BJ (cell line): ENCODE data around the gene VIL1. TPM values are rescaled to one million over a fixed set of nuclear protein-coding genes. Genes with fewer than 3 reads are reported as not detected.
A peak's percentile ranks its signal among the peaks of the same experiment; 100 is the strongest.

ENCODE experiments used
- CTCF ChIA-PET: fragments of 350-600 bp; formaldehyde crosslinking; extraction: SDS; loops from one replicate; lab custom pipeline; 2021; ENCODE audit warnings: antibody characterized with exemption, inconsistent platforms; lab: Yijun Ruan, JAX
- POLR2A ChIA-PET: fragments of 300-600 bp; sonication (Branson Sonifier 250); formaldehyde crosslinking; extraction: SDS; loops from one replicate; lab custom pipeline; 2021; ENCODE audit warnings: antibody characterized with exemption; lab: Charles Lee
- DNase-seq: peaks from one replicate; pipeline ENCODE4 v3.0.0-alpha.2; 2011; ENCODE audit warnings: low read depth
- H3K27me3 ChIP-seq: 2 replicates; pipeline ENCODE4 v1.6.0; 2011; ENCODE audit warnings: low read length; ENCODE audit not compliant: control insufficient read depth, insufficient read depth
- H3K36me3 ChIP-seq: 2 replicates; pipeline ENCODE4 v1.5.1; 2011; ENCODE audit warnings: low read length; ENCODE audit not compliant: control insufficient read depth, insufficient read depth
- H3K4me3 ChIP-seq: 2 replicates; pipeline ENCODE4 v1.5.1; 2011; ENCODE audit warnings: low read depth, mild to moderate bottlenecking, control low read depth, low read length
- CTCF ChIP-seq: IDR thresholded peaks from 2 replicates; pipeline ENCODE4 v1.5.1; 2011; ENCODE audit warnings: low read depth, mild to moderate bottlenecking, control low read depth, inconsistent platforms, low read length, moderate library complexity; ENCODE audit not compliant: insufficient read depth
- polyA plus RNA-seq: library from polyadenylated mRNA; depleted of rRNA; stranded (reverse); fragments of >200 nt; gene quantifications from 2 replicates; pipeline ENCODE4 v1.2.3, GENCODE V29; 2011

VIL1 gene
- polyA plus RNA-seq, 1 experiment = not detected

- peaks cover 22% of the 10 kb centered on the region for H3K36me3 ChIP-seq
- no peaks in the 10 kb centered on the region for H3K27me3 ChIP-seq
- no peak for TF ChIP-seq CTCF
- CTCF ChIA-PET = interaction anchor here (0.8 to 1.2 kb wide), 2 partner anchors 66 to 107 kb away, joined by 3 read pairs; no protein-coding TSS in a partner anchor
- POLR2A ChIA-PET = interaction anchor here (0.5 to 0.6 kb wide), 2 partner anchors 58 to 300 kb away, joined by 9 to 18 read pairs; no protein-coding TSS in a partner anchor
- H3K4me3 ChIP-seq = peak within 1 kb of the TSS; percentile 89
- DNase-seq = peak; percentile 79
Measured at GRCh38 chr2:218399391-218400166, 19.3 kb upstream of the VIL1 start, which contains the start of gene CTDSP1. TSS of gene CTDSP1 (plus strand) at chr2:218399868. CDS start at chr2:218400091, 223 bp downstream.

DNA sequence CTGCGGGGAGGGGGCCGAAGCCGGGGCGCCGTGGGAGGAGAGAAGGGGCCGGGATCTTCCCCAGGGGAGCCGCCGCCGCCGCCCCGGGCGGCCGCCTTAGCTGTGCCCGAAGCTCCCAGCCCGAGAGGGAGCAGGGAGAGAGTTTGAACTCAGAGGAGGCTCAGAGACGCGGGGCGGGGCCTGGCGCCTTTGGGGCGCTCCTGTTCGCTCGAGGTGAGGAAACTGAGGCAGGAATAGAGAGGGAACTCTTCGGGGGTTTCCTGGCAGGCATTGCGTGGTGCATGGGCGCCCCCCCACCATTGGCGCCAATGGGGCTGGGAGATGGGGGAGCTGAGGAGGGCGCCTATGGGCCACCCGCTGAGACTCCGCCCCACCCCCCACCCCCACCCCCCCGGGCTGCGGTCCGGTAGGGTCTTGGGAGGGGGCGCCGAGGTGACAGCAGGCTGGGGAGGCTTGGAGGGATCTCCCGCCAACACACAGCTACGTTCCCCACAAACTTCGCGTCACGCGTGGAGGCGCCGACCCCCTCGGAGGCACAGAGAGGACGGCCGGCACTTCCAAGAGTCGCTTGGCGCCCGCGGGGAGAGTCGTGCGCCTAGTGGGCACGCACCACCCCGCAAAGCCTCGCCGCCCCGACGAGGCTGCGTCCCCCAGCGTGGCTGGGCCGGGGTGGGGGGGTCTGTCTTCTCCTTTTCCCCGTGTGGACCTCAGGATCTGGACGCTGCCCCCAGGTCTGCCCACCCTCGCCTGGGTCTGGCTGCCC is 18.6 kb upstream of the VIL1 start:
- H3K27me3 ChIP-seq = no peaks in the 10 kb centered on the region
- POLR2A ChIA-PET = interaction anchor here (0.5 to 0.6 kb wide), 3 partner anchors 57 to 1809 kb away, joined by 3 to 18 read pairs (median 9); no protein-coding TSS in a partner anchor
- CTCF ChIA-PET = interaction anchor here (0.8 to 1.2 kb wide), 2 partner anchors 66 to 108 kb away, joined by 3 read pairs; no protein-coding TSS in a partner anchor
- H3K4me3 ChIP-seq = peak overlapping the region; percentile 89
- DNase-seq = no peak
- H3K36me3 ChIP-seq = peaks cover 25% of the 10 kb centered on the region
- no peak for TF ChIP-seq CTCF

GRCh38 chr2:218400930-218401881 is 17.7 kb upstream of the VIL1 start:
- no peak for DNase-seq
- H3K36me3 ChIP-seq = peaks cover 25% of the 10 kb centered on the region
- no peak for TF ChIP-seq CTCF
- ChIA-PET CTCF (interaction anchor here (1.2 to 1.4 kb wide), 2 partner anchors 109 to 130 kb away, joined by 3 to 4 read pairs; no protein-coding TSS in a partner anchor), POLR2A (interaction anchor here (0.6 kb wide), 1 partner anchor 1808 kb away, joined by 3 read pairs; no protein-coding TSS in a partner anchor)
- no peaks in the 10 kb centered on the region for H3K27me3 ChIP-seq
- peak overlapping the region; percentile 89 for H3K4me3 ChIP-seq

DNA sequence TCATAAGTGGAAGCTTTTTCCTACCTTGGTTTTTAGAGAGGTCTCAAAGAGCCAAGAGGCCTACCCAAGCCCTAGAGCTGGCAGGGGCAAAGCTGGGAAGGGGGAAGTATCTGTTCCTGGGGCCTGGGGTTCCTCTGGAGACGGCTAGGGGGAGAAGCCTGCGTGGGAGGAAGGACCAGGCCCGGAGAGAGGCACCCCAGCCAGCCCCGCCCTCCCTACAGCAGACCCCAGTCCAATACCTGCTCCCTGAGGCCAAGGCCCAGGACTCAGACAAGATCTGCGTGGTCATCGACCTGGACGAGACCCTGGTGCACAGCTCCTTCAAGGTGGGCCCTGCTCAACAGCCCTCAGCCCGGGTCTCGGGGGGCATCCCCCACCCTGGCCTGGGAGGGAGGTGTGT is 17.0 kb upstream of the VIL1 start:
- Histone ChIP-seq H3K4me3 (peak overlapping the region; percentile 89), H3K27me3 (no peaks in the 10 kb centered on the region), H3K36me3 (peaks cover 25% of the 10 kb centered on the region)
- no peak for TF ChIP-seq CTCF
- ChIA-PET CTCF (interaction anchor here (1.2 to 1.4 kb wide), 2 partner anchors 131 to 257 kb away, joined by 4 read pairs; no protein-coding TSS in a partner anchor), POLR2A (no interaction called here)
- no peak for DNase-seq
